Gastrocnemius medialis (tissue), 4 donors: ENCODE results near the gene VAC14.

Experiments
- CTCF ChIP-seq, 5 experiments: fragments of 450-650 bp in 3 of 5; fragments of 200-600 bp in 2 of 5; sonication (generic) in 2 of 5; IDR thresholded peaks in 4 of 5; conservative IDR thresholded peaks in 1 of 5; 1 replicate in 4 of 5; 2 replicates in 1 of 5; pipeline ENCODE4 v1.5.1; 2016 to 2019; ENCODE audit warnings: antibody characterized with exemption in 5 of 5, mild to moderate bottlenecking in 3 of 5, moderate library complexity in 3 of 5
- POLR2A ChIP-seq, 2 donors: fragments of 450-650 bp; IDR thresholded peaks; one replicate each; pipeline ENCODE4 v1.6.1; 2017; ENCODE audit warnings: antibody characterized with exemption in 2 of 2, mild to moderate bottlenecking in 2 of 2, moderate library complexity in 2 of 2

- no peak for TF ChIP-seq CTCF (IDR thresholded peaks at IDR 0.05 in 4 of 5, conservative IDR thresholded peaks at IDR 0.05 in 1 of 5)
- peak; percentile 3 to 7 for TF ChIP-seq POLR2A (IDR thresholded peaks at IDR 0.05)
Measured at GRCh38 chr16:70746708-70747424, 54.1 kb downstream of the VAC14 start.
